Measurements from ENCODE around the gene RESP18.

DNA sequence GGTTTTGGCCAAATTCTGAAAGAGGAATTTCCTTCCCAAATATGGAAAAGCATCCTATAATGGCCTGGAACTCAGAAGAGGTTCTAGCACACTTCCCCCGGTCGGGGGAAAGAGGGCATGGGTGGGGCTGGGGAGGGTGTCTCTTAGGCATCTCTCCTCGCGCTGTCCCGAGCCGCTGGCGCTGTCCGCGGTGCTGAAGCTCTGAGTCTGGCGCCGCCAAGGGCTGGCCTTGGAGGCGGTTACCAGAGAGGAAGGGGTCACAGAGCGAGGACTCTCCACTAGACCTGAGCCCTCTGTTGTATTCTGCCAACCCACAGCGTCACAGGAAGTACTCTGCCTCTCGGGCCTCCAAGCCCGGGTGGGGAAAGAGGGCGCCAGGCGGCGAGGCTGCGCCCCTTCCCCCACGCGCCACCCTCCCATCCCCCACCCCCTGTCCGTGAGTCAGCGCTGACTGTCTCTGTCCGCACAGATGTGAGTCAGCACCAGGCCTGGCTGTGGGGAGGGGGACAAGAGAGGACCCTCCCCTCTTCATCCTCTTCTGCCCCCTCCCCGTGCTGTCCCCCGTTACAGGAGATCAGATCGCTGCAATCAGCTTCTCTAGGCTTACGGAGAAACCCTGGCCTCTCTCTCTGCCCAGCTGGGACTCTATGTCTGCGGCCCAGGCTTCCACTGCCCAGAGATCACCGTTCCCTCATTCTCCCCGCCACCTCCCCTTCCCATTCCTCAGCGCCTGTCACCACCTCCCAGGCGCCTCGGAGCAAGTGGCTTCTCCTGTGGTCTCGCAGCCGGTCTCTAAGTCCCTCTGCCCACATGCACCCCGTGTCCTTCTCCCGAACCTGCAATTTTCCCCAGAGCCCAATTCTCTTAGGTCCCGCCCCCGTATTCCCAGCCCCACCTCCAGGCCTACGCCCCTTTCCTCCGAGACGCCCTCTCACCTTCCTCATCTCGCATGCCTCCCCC, 24.1 kb downstream of the RESP18 start:
- TF ChIP-seq, protein P1, sequence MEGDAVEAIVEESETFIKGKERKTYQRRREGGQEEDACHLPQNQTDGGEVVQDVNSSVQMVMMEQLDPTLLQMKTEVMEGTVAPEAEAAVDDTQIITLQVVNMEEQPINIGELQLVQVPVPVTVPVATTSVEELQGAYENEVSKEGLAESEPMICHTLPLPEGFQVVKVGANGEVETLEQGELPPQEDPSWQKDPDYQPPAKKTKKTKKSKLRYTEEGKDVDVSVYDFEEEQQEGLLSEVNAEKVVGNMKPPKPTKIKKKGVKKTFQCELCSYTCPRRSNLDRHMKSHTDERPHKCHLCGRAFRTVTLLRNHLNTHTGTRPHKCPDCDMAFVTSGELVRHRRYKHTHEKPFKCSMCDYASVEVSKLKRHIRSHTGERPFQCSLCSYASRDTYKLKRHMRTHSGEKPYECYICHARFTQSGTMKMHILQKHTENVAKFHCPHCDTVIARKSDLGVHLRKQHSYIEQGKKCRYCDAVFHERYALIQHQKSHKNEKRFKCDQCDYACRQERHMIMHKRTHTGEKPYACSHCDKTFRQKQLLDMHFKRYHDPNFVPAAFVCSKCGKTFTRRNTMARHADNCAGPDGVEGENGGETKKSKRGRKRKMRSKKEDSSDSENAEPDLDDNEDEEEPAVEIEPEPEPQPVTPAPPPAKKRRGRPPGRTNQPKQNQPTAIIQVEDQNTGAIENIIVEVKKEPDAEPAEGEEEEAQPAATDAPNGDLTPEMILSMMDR (conservative IDR thresholded peaks at IDR 0.05; ENCODE audit: low read length): no peak
- no peak for TF ChIP-seq EZH2phosphoT487 (IDR thresholded peaks at IDR 0.05; ENCODE audit: borderline replicate concordance, low read depth, low read length)
